GM04503 (cell line): Measurements from ENCODE around the gene TBC1D22A.

Source experiments
- DNase-seq: peaks from one replicate; pipeline ENCODE4 v3.0.0-alpha.2; 2012; ENCODE audit warnings: low read depth

Gene TBC1D22A

DNA sequence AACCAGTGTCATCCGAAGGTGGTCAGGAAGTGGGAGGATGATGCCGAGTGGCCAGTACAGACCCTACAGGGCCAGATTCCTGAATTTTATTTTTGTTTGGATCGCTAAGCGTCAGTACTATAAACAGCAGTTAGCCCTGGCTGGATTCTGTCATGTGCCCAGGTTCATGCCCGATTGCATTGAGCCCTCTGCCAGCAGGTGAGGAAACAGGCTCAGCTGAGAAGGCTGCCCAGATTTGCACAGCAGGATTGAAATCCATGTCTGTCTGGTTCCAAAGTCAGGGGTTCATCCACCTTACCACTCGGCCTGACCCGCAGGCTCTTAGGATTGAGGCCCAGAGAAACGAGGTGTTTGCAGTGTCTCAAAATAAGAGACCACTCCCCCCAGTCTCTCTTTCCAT, 9.1 kb upstream of the TBC1D22A start:
- no peak for DNase-seq

GRCh38 chr22:46753761-46754109, 8.7 kb upstream of the TBC1D22A start:
- no peak for DNase-seq

GRCh38 chr22:46754110-46754799, 8.2 kb upstream of the TBC1D22A start:
- DNase-seq, result peak; percentile 92

- DNase-seq, result no peak
Measured at GRCh38 chr22:46754826-46755225, 7.6 kb upstream of the TBC1D22A start.

DNA sequence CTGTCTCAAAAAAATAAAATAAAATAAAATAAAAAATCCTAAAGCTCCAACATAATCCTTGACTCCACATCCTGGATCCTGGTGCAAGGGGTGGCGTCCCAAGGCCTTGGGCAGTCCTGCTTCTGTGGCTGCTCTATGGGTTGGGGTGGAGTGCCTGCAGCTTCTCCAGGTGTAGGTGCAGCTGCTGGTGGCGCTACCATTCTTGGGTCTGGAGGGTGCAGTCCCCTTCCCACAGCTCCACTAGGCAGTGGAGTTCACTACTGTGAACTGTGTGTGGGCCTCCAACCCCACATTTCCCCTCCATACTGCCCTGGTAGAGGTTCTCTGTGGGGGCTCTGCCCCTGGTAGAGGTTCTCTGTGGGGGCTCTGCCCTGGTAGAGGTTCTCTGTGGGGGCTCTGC, 6.9 kb upstream of the TBC1D22A start:
- DNase-seq, result no peak

GRCh38 chr22:46756097-46756496, 6.4 kb upstream of the TBC1D22A start:
- DNase-seq, result no peak

DNA sequence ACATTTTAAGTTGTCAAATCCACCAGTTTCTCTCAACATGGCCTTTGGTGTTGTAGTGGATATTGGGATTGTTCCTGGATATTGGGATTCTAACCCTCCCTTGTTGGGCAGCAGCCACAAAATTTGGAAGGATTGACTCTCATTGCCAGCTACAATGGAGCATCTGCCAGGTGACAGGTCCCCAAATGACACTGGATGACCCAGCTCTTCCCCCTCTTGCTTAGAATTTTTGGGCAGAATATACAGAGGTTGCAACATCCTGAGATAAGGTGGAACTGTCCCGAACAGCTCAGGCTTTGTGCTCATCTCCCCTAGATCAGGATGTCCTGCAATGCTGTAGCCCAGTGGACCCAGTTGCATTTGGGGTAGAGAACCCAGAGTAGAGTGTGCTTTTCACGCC, 5.3 kb upstream of the TBC1D22A start:
- DNase-seq, result no peak

DNA sequence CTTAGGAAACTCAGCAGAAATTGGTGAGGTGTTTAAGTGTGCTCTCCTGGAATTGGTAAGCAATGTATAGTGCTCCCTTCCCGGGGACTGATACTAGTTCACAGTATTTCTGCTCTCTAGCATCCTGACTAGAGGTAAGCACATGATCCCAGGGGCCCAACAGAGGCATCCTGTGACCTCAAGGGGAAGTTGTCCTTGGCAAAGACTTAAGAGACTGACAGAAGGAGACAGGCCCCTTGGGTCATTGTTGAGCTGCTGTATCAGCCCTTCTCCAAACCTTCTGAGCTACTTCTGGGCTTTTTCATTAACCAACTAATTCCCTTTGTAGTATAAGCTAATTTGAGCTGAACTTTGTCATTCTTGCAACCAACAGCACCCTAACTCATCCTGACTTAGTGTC, 4.3 kb upstream of the TBC1D22A start:
- DNase-seq, result no peak

GRCh38 chr22:46758867-46759290, 3.6 kb upstream of the TBC1D22A start:
- no peak for DNase-seq

DNA sequence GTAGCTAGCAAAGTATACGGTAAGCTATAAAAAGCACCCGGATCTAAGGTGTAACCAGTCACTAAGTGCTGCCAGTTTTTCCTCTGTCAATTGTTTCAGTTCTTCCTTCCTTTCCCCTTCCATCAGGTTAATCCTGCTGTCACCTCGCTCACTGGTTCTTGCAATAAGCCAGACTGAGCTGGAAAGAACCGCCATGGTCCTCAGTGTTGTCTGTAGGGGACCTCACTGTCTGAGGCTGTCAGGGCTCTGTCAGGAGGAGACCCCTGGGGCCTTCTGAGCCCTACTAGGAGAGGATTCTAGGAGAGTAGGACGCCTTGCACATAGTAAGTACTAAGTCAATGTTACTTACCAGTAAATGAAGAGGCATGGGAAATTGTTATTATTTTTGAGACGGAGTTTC, 1.4 kb upstream of the TBC1D22A start:
- DNase-seq, result no peak

DNA sequence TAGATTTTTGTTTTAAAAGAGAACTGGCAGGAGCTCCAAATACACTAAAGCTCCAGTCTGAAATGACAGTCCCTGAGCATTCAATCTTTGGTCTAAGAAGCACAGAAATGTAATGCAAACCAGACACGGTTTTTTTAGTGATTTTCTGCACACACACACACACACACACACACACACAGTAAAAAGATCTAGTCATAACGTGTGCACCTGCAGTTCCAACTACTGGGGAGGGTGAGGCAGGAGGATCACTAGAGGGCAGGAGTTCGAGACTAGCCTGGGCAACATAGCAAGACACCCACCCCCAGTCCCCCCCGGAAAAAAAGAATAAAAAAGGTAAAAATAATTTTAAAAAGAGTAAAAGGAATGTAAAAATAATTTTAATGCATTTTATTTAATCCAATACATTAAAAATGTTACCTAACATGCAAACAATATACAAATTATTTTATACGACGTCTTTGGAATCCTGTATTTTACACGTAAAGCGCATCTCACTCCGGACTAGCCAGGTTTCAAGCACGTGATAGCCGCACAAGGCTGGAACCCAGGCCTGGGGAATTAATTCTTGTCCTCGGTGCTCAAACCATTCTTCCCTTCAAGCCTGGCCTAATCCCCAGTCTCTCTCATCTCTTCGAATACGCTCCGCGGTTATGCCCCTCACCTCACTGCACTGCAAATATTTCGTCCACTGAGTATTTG, 762 bp upstream of the TBC1D22A start:
- no peak for DNase-seq

DNA sequence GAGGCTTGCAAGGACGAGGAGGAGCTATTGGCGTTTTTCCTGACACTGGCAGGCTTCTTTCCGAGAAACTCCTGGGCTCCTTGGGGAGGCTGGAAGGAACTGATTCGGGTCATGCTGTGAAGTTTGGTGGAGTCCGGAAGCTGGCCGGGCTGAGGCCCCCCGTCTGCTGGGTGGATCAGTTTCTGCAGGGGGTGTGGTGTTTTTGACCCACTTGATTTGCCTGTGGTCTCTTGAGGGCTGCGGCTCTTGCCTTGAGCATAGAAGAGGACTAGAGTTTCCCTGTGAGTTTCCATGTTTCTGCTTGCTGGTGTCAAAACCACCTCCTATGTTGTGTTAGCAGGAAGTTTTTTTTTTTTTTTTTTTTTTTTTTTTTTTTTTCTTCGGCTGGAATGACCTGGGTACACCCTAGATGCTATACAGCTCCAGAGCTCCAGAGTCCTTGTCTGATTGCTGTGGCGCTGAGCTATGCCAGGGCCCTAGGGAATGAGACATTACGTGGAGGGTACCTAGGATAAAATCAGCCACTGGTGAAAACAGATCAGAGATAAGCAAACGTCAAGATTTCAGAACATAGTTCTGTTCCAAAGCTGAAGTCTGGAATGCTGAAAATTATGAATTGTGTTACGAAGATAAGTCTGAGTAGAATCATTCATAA, 728 bp downstream of the TBC1D22A start:
- no peak for DNase-seq

DNA sequence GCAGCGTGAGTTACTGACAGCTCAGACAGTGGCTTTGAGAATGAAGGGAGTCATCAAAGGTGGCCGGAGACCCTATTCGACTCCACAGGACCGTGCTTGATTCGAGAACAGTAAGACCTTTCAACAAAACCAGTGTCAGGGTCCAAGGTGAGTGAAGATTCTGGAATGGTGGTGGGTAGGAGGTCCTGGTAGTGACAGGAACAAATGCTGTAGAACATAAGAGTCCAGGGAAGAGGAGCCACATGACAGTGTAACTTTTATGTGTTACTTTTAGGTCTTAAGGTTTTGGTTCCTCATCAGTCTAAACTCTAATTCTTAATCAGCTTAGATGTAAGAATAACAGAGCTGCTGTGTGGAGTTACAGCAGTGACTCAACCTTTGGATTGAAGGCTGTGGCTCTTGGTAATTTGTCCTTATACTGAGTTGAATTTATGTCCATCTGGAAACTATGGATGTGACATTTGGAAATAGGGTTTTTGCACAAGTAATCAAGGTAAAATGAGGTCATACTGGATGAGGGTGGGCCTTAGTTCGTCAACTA, 1.8 kb downstream of the TBC1D22A start:
- DNase-seq, result no peak

DNA sequence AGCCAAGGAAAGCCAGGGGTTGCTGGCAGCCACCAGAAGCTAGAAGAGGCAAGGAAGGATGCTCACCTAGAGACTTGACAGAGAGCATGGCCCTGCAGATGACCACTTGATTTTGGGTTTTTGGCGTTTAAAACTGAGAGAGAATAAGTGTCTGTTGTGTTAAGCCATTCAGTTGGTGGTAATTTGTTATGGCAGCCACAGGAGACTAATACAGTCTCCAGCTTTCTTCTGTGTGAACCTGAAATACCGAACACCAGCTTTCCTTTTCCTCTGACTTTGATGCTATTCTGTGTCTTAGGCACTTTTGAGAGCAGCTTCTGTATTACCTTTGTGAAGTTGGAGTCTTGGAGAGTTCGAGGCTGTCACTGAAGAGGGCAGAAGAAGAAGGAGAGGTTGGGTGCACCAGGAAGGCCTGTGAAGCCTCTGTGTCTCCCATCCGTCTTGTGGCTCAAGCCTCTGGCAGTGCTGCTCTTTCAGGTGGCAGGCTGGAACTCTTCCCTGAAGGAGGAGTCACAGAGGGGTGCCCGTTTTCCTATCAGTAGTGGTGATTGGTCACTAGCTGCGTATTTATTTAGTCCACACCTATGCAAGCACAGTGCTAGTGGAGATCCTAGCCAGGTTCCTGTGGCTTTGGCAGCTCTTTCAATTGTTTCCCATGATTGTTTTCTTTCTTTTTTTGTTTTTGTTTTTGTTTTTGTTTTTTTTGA, 2.5 kb downstream of the TBC1D22A start:
- no peak for DNase-seq

- DNase-seq, result no peak
Measured at GRCh38 chr22:46766611-46767010, 4.2 kb downstream of the TBC1D22A start.

- no peak for DNase-seq
Measured at GRCh38 chr22:46767249-46767985, 5.0 kb downstream of the TBC1D22A start.

DNA sequence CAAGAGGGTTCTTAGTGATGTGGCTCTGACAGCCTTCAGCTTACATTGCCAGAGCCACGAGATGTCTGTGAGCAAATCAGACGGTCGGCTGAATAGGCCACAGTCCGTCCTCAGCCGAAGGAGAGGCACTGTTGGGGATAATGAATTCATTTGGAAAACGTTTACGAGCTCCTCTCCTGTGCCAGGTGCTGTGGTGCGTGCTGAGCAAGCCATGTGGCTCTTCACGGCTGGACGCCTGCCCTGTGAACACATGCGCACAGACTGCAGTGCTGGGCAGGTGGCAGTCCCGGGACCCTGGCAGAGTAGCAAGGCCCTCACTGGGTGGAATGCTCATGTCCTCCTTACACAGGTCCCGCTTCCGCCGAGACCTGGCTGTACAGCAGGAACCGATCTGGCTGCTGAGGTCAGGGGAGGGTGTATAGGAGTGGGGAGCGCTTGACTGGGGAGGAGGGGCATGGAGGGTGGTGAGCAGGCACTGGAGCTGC, 6.8 kb downstream of the TBC1D22A start:
- DNase-seq, result no peak

GRCh38 chr22:46769706-46770105, 7.3 kb downstream of the TBC1D22A start:
- no peak for DNase-seq

DNA sequence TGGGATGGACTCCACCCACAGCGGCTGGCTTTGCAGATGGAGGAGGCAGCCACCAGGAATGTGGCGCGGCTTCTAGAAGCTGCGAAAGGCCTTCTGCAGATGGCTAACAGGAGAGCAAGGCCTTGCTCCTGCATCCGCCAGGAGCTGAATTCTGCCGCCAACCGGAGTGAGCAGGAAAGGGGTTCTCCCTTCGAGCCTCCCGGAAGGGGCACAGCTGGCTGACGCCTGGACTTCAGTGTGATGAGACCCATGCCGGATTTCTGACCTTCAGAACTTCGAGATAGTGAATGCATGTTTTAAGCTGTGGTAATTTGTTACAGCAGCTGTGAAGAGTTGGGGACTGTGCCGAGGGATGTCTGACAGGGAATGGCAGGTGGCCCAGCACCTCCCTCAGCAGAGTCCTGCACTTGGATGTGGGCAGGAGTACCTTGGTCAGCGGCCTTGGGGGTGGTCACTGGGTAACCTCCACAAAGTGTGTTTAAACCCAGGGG, 7.7 kb downstream of the TBC1D22A start:
- DNase-seq, result no peak

DNA sequence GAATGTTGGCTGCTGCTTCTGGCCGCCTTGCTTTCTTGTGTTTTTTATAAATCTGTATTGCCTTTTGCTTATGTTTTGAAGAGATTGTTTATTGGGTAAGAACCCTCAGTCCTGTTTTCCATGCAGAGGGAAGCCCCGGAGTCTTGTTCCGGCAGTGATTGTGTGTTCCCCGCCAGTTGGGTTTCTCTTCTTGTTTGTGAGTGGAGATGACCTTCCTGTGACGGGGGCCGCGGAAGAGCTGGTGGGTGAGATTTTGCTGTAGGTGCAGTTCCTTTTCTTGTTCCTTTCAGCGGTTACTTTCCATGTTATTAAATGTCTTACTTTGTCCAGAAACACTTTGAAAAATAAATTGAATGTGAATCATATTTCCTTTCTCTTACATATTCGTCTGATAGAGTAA, 8.3 kb downstream of the TBC1D22A start:
- no peak for DNase-seq

GRCh38 chr22:46773076-46773475, 10.6 kb downstream of the TBC1D22A start:
- DNase-seq, result no peak
